Measurements from ENCODE around the gene MAGI2.

- TF ChIP-seq CTCF (IDR thresholded peaks at IDR 0.05 in 2 of 3, conservative IDR thresholded peaks at IDR 0.05 in 1 of 3; ENCODE audit: borderline replicate concordance in 1 of 3, insufficient read depth in 1 of 3, low read depth in 2 of 3, low read length in 2 of 3) (no peak), ZNF274 (IDR thresholded peaks at IDR 0.05; ENCODE audit: low read depth, low read length) (no peak), EZH2 (IDR thresholded peaks at IDR 0.05) (no peak), POLR2AphosphoS5 (IDR thresholded peaks at IDR 0.05; ENCODE audit: low read depth, low read length) (no peak), POLR2A (IDR thresholded peaks at IDR 0.05; ENCODE audit: borderline replicate concordance, extremely low read depth, insufficient read depth, insufficient read length) (no peak), JUND (IDR thresholded peaks at IDR 0.05) (no peak), EZH2phosphoT487 (IDR thresholded peaks at IDR 0.05; ENCODE audit: borderline replicate concordance) (no peak)
- TF ChIP-seq, protein P1, sequence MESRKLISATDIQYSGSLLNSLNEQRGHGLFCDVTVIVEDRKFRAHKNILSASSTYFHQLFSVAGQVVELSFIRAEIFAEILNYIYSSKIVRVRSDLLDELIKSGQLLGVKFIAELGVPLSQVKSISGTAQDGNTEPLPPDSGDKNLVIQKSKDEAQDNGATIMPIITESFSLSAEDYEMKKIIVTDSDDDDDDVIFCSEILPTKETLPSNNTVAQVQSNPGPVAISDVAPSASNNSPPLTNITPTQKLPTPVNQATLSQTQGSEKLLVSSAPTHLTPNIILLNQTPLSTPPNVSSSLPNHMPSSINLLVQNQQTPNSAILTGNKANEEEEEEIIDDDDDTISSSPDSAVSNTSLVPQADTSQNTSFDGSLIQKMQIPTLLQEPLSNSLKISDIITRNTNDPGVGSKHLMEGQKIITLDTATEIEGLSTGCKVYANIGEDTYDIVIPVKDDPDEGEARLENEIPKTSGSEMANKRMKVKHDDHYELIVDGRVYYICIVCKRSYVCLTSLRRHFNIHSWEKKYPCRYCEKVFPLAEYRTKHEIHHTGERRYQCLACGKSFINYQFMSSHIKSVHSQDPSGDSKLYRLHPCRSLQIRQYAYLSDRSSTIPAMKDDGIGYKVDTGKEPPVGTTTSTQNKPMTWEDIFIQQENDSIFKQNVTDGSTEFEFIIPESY (IDR thresholded peaks at IDR 0.05; ENCODE audit: extremely low read depth, insufficient replicate concordance, low read length) = no peak
- TF ChIP-seq, protein P2, sequence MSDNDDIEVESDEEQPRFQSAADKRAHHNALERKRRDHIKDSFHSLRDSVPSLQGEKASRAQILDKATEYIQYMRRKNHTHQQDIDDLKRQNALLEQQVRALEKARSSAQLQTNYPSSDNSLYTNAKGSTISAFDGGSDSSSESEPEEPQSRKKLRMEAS (IDR thresholded peaks at IDR 0.05) = no peak
- TF ChIP-seq, protein P3, sequence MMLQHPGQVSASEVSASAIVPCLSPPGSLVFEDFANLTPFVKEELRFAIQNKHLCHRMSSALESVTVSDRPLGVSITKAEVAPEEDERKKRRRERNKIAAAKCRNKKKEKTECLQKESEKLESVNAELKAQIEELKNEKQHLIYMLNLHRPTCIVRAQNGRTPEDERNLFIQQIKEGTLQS (IDR thresholded peaks at IDR 0.05) = no peak
- TF ChIP-seq, protein P4, sequence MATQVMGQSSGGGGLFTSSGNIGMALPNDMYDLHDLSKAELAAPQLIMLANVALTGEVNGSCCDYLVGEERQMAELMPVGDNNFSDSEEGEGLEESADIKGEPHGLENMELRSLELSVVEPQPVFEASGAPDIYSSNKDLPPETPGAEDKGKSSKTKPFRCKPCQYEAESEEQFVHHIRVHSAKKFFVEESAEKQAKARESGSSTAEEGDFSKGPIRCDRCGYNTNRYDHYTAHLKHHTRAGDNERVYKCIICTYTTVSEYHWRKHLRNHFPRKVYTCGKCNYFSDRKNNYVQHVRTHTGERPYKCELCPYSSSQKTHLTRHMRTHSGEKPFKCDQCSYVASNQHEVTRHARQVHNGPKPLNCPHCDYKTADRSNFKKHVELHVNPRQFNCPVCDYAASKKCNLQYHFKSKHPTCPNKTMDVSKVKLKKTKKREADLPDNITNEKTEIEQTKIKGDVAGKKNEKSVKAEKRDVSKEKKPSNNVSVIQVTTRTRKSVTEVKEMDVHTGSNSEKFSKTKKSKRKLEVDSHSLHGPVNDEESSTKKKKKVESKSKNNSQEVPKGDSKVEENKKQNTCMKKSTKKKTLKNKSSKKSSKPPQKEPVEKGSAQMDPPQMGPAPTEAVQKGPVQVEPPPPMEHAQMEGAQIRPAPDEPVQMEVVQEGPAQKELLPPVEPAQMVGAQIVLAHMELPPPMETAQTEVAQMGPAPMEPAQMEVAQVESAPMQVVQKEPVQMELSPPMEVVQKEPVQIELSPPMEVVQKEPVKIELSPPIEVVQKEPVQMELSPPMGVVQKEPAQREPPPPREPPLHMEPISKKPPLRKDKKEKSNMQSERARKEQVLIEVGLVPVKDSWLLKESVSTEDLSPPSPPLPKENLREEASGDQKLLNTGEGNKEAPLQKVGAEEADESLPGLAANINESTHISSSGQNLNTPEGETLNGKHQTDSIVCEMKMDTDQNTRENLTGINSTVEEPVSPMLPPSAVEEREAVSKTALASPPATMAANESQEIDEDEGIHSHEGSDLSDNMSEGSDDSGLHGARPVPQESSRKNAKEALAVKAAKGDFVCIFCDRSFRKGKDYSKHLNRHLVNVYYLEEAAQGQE (IDR thresholded peaks at IDR 0.05; ENCODE audit: low read depth) = no peak
These were observed 1036.2 kb downstream of the MAGI2 start for GRCh38 chr7:78417180-78417853.
